Osteoblast (primary cell): ENCODE data around the gene CYREN. TPM values are rescaled to one million over a fixed set of nuclear protein-coding genes. Genes with fewer than 3 reads are reported as not detected.

Experiments used
- DNase-seq: peaks from one replicate; pipeline ENCODE4 v3.0.0; 2011; ENCODE audit warnings: low spot score, mixed read lengths; ENCODE audit not compliant: insufficient read length; ENCODE audit errors: missing footprints
- H2AFZ ChIP-seq: 2 replicates; pipeline ENCODE4 v1.6.0; 2011; ENCODE audit warnings: mild to moderate bottlenecking, low read length
- H3K27ac ChIP-seq: 2 replicates; pipeline ENCODE4 v1.5.1; 2011; ENCODE audit warnings: mild to moderate bottlenecking, low read depth, low read length, moderate library complexity
- H3K27me3 ChIP-seq: 2 replicates; pipeline ENCODE4 v1.6.0; 2012; ENCODE audit warnings: mild to moderate bottlenecking, control low read depth, inconsistent platforms, low read length, moderate library complexity; ENCODE audit not compliant: insufficient read depth
- H3K36me3 ChIP-seq: 2 replicates; pipeline ENCODE4 v1.5.1; 2011; ENCODE audit warnings: mild to moderate bottlenecking, low read length, control low read depth, moderate library complexity; ENCODE audit not compliant: insufficient read depth
- H3K4me1 ChIP-seq: 2 replicates; pipeline ENCODE4 v1.5.1; 2011; ENCODE audit warnings: mild to moderate bottlenecking, low read length, control low read depth, moderate library complexity; ENCODE audit not compliant: insufficient read depth
- H3K4me2 ChIP-seq: 2 replicates; pipeline ENCODE4 v1.6.0; 2011; ENCODE audit warnings: mild to moderate bottlenecking, low read length; ENCODE audit not compliant: insufficient read depth
- H3K4me3 ChIP-seq: fragments of 200-600 bp; sonication (generic); 3 replicates; pipeline ENCODE4 v1.5.1; 2012; ENCODE audit warnings: mild to moderate bottlenecking, low read length, inconsistent platforms; ENCODE audit not compliant: insufficient read depth
- H3K79me2 ChIP-seq: 2 replicates; pipeline ENCODE4 v1.6.0; 2012; ENCODE audit warnings: mild to moderate bottlenecking, low read length, control low read depth, inconsistent platforms; ENCODE audit not compliant: insufficient read depth
- H3K9me3 ChIP-seq: 2 replicates; pipeline ENCODE4 v1.5.1; 2011; ENCODE audit warnings: low read depth, low read length, control low read depth
- H4K20me1 ChIP-seq: 2 replicates; pipeline ENCODE4 v1.6.0; 2012; ENCODE audit warnings: mild to moderate bottlenecking, low read length, control low read depth; ENCODE audit not compliant: insufficient read depth
- total RNA-seq: library from RNA; depleted of rRNA; stranded (reverse); fragments of >200 nt; gene quantifications from 2 replicates; pipeline ENCODE4 v1.2.3, GENCODE V29; 2012
- TF ChIP-seq, protein P1 (sequence below): IDR thresholded peaks from 2 replicates; pipeline ENCODE4 v1.5.1; 2011; ENCODE audit warnings: mild to moderate bottlenecking, low read depth, low read length, moderate library complexity; ENCODE audit errors: extremely low read depth

The CYREN gene
- total RNA-seq, 1 donor = 35.5 TPM

DNA sequence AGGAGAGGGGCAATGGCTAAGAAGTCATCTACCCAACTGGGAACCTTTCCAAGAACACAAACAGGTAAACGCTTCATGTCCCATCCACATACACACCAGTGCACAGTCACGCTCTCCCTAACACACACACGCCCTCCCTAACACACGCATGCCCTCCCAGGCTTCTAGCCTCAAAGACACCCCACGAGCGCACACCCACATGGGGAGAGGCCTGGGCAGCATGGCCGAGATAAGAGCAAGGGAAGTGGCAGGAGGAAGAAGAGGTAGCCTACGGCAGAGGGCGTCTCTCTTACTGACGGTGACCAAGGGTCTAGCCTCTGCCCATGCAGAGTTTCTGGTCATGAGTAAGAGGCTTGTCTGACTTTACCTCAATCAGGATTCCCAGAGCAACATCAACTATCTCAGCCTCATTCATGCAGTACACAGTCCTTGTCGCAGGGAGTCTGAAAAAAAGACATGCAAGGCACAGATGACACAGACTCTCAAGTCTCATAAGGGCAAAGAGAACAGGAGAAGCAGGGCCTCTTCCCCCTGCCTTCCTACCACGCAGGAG is 3.1 kb downstream of the CYREN start:
- Histone ChIP-seq H3K36me3 (peaks cover 38% of the 10 kb centered on the region), H3K4me1 (peaks cover 24% of the 10 kb centered on the region)

DNA sequence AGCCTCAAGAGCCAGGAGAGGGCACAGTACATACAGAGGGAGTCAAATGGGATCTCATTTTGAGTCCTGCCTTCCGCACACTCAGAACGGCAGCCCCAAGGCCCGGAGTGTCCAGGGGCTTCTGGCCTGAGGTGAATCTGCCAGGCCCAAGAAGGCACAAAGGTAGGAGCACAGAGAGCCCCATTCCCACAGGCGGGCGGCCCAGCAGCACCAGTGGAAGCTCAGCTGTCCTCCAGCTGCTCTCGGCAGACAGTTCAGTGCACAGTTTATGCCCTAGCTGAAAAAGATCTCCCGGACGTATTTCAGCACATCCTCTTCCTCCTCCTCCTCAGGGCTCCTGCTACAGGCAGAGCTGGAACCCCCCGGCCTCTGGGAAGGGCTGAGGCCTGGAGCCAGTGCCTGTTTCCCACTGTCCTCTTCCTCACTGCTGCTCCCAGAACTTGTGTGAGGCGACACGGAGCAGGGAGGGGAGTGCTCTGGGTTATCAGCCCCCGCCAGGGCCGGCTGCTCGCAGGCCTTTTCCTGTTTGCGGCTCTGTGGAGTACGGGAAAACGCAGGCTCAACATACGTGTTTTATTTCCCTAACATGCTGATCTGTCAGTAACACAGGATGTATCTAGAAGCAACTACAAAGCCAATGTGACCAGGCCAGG is 4.0 kb downstream of the CYREN start:
- no peaks in the 10 kb centered on the region for H3K9me3 ChIP-seq
- no peak overlapping the region for H2AFZ ChIP-seq
- H3K4me3 ChIP-seq = no peak overlapping the region
- TF ChIP-seq, protein P1, sequence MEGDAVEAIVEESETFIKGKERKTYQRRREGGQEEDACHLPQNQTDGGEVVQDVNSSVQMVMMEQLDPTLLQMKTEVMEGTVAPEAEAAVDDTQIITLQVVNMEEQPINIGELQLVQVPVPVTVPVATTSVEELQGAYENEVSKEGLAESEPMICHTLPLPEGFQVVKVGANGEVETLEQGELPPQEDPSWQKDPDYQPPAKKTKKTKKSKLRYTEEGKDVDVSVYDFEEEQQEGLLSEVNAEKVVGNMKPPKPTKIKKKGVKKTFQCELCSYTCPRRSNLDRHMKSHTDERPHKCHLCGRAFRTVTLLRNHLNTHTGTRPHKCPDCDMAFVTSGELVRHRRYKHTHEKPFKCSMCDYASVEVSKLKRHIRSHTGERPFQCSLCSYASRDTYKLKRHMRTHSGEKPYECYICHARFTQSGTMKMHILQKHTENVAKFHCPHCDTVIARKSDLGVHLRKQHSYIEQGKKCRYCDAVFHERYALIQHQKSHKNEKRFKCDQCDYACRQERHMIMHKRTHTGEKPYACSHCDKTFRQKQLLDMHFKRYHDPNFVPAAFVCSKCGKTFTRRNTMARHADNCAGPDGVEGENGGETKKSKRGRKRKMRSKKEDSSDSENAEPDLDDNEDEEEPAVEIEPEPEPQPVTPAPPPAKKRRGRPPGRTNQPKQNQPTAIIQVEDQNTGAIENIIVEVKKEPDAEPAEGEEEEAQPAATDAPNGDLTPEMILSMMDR = no peak
- no peaks in the 10 kb centered on the region for H3K27me3 ChIP-seq
- H3K27ac ChIP-seq = no peak overlapping the region
- DNase-seq = no peak
- peaks cover 19% of the 10 kb centered on the region for H3K4me1 ChIP-seq
- H3K4me2 ChIP-seq = no peak overlapping the region
- peaks cover 28% of the 10 kb centered on the region for H3K79me2 ChIP-seq
- H4K20me1 ChIP-seq = peaks cover 16% of the 10 kb centered on the region
- peaks cover 38% of the 10 kb centered on the region for H3K36me3 ChIP-seq

More for the DNA sequence above, 3.1 kb downstream of the CYREN start:
- H3K4me2 ChIP-seq = no peak overlapping the region
- peaks cover 28% of the 10 kb centered on the region for H3K79me2 ChIP-seq
- H2AFZ ChIP-seq = no peak overlapping the region
- no peaks in the 10 kb centered on the region for H3K27me3 ChIP-seq
- DNase-seq = no peak
- H3K9me3 ChIP-seq = no peaks in the 10 kb centered on the region
- H3K4me3 ChIP-seq = no peak overlapping the region
- no peak overlapping the region for H3K27ac ChIP-seq
- TF ChIP-seq, protein P1 = no peak
- H4K20me1 ChIP-seq = peaks cover 16% of the 10 kb centered on the region

DNA sequence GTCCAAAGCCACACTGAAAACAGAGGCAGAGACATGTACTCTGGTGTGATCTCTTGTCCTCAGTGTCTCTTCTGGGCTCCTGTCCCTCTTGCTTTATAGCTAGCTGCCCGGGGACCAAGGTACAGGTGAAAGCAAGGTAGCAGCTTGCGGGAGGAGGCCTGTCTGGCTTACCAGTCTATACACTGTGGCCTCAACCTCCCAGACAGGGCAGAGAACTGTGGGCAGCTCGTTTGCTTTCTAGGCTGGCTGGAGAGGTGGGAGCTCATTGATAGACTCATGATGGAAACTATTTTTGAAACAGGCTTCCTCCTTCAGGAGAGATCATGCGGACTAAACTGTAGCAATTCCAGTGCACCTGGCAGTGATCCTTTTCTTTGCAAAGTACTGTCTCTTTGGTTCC is 4.6 kb downstream of the CYREN start:
- no peaks in the 10 kb centered on the region for H3K9me3 ChIP-seq
- no peak overlapping the region for H2AFZ ChIP-seq
- no peak overlapping the region for H3K4me2 ChIP-seq
- no peak overlapping the region for H3K27ac ChIP-seq
- TF ChIP-seq, protein P1 = no peak
- H3K4me3 ChIP-seq = no peak overlapping the region
- H3K27me3 ChIP-seq = no peaks in the 10 kb centered on the region
- H3K36me3 ChIP-seq = peaks cover 38% of the 10 kb centered on the region
- H3K79me2 ChIP-seq = peaks cover 28% of the 10 kb centered on the region
- peaks cover 16% of the 10 kb centered on the region for H4K20me1 ChIP-seq
- DNase-seq = no peak
- peaks cover 15% of the 10 kb centered on the region for H3K4me1 ChIP-seq

DNA sequence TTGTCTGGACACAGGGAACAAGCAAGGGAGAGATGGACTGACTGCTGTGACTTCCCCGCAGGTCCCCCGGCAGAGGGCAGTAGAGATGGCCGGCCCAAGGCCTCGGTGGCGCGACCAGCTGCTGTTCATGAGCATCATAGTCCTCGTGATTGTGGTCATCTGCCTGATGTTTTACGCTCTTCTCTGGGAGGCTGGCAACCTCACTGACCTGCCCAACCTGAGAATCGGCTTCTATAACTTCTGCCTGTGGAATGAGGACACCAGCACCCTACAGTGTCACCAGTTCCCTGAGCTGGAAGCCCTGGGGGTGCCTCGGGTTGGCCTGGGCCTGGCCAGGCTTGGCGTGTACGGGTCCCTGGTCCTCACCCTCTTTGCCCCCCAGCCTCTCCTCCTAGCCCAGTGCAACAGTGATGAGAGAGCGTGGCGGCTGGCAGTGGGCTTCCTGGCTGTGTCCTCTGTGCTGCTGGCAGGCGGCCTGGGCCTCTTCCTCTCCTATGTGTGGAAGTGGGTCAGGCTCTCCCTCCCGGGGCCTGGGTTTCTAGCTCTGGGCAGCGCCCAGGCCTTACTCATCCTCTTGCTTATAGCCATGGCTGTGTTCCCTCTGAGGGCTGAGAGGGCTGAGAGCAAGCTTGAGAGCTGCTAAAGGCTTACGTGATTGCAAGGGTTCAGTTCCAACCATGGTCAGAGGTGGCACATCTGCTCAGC is 6.0 kb downstream of the CYREN start:
- Histone ChIP-seq H3K4me1 (peaks cover 24% of the 10 kb centered on the region), H2AFZ (no peak overlapping the region), H3K79me2 (peaks cover 27% of the 10 kb centered on the region), H3K4me3 (no peak overlapping the region), H3K27ac (no peak overlapping the region), H3K27me3 (no peaks in the 10 kb centered on the region), H3K9me3 (no peaks in the 10 kb centered on the region), H3K4me2 (no peak overlapping the region), H3K36me3 (peaks cover 38% of the 10 kb centered on the region), H4K20me1 (peaks cover 16% of the 10 kb centered on the region)
- TF ChIP-seq, protein P1 = no peak
- no peak for DNase-seq
